ENCODE results near the gene ZMYND8.

DNA sequence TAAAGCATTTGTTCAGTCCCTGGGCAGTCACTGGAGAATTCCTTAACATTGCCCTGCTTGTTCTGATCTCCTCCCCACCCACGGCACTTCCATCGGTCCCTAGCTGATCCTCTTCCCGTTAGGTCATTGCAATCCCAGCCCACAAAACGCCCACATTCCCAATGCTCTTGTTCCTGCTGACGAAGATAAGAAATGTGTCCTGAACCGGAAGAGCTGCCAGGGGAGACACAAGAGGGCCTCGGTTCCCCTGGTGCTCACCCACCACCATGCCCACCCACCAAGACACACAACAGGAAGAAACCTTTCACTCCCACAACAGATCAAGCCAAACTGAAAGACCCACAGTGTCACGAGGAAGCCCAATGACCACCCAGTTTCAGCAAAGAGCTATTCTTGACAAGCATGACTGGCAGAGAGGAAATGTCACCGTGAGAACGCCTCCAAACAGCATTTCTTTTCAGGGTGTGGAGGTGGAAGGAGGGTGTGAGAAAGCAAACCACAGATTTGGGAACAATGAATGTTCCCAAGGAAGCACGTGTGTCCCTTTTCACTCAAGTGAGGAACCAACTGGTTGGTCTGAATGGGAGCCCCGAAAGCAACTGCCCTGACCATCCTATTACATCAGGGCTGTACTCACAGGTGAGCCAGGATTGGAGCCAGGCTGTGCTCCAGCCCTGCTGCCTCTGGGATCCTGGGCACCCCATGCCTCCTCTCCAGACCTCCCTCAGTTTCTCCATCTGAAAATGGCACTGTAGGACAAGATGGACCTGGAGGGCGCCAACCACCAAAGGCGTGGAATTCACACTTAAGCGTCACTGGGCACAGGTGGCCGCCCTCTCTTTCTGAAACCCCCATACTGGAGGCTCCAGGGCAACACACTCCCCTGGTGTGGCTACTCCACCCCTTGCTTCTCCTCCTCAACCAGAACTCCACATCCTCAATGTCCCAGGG lies 97.5 kb downstream of the ZMYND8 start:
- TF ChIP-seq CTCF (conservative IDR thresholded peaks at IDR 0.05): no peak
- TF ChIP-seq ZFX (IDR thresholded peaks at IDR 0.05): no peak
